ENCODE results near the gene MYO15B. TPM values are rescaled to one million over a fixed set of nuclear protein-coding genes. Genes with fewer than 3 reads are reported as not detected.

MYO15B gene
- total RNA-seq, result 285 TPM

DNA sequence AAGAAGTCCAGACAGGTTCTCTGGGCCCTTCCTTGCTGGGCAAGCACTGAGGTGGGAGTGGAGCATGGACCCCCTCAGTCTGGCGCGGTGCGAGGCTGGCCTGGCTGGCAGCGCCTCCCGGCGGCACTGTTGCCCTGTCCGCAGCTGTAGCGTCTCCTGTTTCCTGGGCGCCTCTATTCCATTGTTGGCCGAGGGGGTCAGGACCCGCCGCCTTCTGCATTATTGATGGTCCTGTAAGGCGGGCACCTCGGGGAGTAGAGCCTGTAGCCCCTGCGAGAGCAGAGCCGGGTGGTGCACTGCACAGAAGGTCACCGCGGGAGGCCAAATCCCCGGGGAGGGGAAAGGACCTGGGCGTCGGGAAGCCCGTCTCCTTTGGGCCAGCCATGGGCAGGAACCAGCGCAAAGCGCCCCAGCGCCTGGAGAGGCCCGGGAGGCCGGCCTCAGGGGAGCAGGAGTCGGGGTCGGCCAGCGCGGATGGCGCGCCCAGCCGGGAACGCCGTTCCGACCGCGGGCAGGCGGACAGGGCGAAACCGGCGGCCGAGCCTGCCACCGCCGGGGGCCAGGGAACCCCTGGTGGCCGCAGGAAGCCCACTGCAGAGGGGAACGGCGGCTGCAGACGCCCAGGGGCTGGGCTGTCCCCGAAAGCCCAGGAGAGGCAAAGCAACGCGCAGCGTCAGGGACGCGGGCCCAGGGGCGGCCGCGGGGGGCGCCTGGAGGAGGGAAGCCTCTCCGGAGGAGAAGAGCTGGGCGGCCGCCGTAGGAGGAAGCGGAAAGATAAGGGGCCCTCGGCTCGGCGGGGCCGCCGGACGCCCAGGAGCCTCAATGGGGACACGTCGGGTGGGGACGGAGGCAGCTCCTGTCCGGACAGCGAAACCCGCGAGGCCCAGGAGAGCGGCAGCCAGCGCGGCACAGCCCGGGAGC, at the start of gene MYO15B:
TSS of gene MYO15B (plus strand) at position 126 of the 921 bp plus-strand sequence. CDS start at position 384, 258 bp downstream.
- no peaks in the 10 kb centered on the region for H3K36me3 ChIP-seq
- peak in 1 of 2 donors; percentile 79 for DNase-seq (ENCODE audit: low spot score in 2 of 2)
- peak within 1 kb of the TSS; percentile 71 to 79 for H3K4me3 ChIP-seq
- H3K4me1 ChIP-seq, result no peaks in the 10 kb centered on the region
- no peaks in the 10 kb centered on the region for H3K27me3 ChIP-seq
- TF ChIP-seq CTCF (IDR thresholded peaks at IDR 0.05), result peak; percentile 21 to 50 (median 34)
- H3K9me3 ChIP-seq, result no peaks in the 10 kb centered on the region
- intact Hi-C loops (cut with DNase I), result no loop called here
- H3K27ac ChIP-seq, result peak within 1 kb of the TSS; percentile 86 to 87

DNA sequence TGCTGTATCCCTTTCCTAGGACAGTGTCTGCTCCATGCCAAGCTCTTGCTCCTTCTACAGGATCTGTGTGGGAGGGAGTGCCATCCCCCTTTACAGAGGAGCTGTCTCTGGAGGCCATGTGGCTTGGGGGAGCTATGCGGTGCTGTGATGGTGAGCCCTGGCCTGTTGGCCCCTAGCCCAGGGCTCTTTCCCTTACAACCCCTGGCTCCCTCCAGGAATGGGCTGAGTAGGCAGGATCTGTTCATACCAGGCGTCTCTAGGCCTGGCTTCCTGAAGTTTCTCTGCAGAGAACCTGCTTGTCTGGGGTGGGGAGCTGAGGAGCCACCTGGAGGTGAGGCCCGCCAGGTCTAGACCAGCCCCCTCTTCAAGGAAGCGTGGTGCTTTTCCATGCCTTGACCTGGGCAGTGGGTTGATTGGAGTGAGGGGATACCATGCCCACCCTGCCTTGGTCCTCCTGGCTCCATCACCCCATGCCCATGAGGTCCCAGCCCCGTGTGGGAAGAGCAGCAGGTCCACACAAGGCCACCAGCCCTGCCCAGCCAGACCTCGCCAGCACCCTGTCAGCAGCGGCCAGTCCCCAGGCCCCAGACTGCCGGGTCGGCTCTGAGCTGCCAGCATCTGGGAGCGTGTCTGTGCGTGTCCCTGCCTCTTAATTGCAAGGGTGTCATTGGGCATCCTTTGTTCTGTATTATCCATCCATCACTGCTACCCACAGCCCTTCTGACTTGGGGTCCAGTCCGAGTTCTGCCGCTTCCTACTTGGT, 47.5 kb upstream of the MYO15B start:
- intact Hi-C loops (cut with DNase I), result no loop called here
- Histone ChIP-seq H3K4me1 (no peaks in the 10 kb centered on the region), H3K27me3 (no peaks in the 10 kb centered on the region), H3K27ac (no peak overlapping the region), H3K9me3 (no peaks in the 10 kb centered on the region), H3K36me3 (no peaks in the 10 kb centered on the region), H3K4me3 (no peak overlapping the region)
- no peak for TF ChIP-seq CTCF (IDR thresholded peaks at IDR 0.05)
- DNase-seq (ENCODE audit: low spot score in 2 of 2), result no peak

DNA sequence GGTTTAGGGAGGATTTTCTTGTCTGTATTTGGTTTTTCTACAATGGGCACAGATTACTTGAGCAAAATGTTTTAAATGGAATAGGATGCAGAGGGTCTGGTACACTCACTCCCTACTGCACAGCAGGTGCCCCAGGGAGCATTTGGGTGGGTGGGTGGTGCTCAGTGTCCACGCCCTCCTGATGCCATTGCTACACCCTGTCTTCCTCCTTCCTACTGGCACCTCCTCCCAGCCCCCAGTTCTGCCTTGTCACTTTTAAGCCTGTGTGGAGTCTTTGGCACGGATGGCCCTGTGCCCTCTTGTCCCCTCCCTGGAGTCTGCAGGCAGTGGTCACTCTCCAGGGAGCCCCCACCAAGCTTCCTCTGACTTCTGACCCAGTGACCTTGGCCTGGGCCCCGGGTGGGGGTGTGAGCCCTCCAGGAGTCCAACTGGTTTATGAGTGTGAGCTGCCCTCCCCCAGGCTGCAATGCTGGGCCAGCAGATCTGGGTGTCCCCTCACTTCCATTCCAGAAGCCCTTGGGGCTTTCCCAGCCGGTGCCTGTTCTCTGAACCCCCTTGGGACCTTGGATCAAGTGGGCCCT, 46.6 kb upstream of the MYO15B start:
- intact Hi-C loops (cut with DNase I), result no loop called here
- no peaks in the 10 kb centered on the region for H3K36me3 ChIP-seq
- no peaks in the 10 kb centered on the region for H3K27me3 ChIP-seq
- TF ChIP-seq CTCF (IDR thresholded peaks at IDR 0.05), result no peak
- H3K27ac ChIP-seq, result no peak overlapping the region
- H3K4me1 ChIP-seq, result no peaks in the 10 kb centered on the region
- no peaks in the 10 kb centered on the region for H3K9me3 ChIP-seq
- DNase-seq (ENCODE audit: low spot score in 2 of 2), result no peak
- H3K4me3 ChIP-seq, result no peak overlapping the region

DNA sequence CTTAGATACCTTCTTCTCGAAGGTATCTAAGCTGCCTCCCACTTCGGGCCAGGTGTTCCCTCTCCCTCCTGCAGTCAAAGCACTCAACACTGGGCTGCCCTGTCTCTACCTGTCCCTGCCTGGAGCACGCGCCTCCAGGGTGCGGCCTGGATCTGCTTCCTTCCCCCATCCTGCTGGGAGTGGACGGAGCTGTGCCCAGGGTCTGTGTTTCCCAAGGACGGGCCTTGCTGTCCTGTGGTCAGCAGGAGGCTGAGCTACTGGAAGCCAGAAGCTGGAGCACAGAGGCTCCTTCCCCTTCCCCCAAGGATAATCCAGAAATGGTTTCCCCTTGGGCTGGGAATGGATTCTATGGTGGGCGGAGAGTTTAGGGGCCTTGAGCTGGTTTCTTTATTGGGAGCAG, 45.4 kb upstream of the MYO15B start:
- Histone ChIP-seq H3K27me3 (no peaks in the 10 kb centered on the region), H3K36me3 (no peaks in the 10 kb centered on the region), H3K4me3 (no peak overlapping the region), H3K9me3 (no peaks in the 10 kb centered on the region), H3K27ac (no peak overlapping the region), H3K4me1 (no peaks in the 10 kb centered on the region)
- TF ChIP-seq CTCF (IDR thresholded peaks at IDR 0.05), result no peak
- no peak for DNase-seq (ENCODE audit: low spot score in 2 of 2)
- intact Hi-C loops (cut with DNase I), result no loop called here

DNA sequence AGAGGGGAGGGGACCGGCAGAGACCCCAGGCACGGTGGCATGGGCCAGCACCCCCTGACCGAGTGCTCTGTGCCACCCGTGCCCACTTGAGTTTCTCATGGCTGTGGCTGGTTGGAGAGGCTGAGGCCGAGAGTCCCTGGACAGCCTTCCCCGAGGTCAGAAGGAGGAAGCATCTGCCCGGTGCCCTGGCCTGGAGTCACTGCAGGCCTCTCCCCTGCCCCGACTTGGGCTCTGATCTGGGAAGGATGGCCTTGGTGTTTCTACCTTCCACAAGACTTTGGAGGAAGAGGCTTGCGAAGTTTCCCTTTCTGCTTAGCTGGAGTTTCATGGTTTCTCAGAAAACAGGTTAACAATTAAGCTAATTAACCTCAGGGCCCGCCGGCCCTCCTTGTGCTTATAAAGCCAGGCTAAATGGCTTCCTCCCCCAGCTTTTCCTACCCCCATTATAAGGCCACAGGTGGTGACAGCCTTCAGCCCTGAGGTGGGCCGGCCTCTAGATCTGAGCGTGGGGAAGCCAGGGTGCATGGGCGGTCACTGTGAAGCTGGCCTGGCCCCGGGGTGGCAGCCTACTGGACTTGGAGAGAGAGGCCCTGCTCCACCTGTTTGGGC, 44.8 kb upstream of the MYO15B start:
- Histone ChIP-seq H3K36me3 (no peaks in the 10 kb centered on the region), H3K4me1 (no peaks in the 10 kb centered on the region), H3K27me3 (no peaks in the 10 kb centered on the region), H3K4me3 (no peak overlapping the region), H3K9me3 (no peaks in the 10 kb centered on the region), H3K27ac (no peak overlapping the region)
- no peak for TF ChIP-seq CTCF (IDR thresholded peaks at IDR 0.05)
- no peak for DNase-seq (ENCODE audit: low spot score in 2 of 2)
- intact Hi-C loops (cut with DNase I), result no loop called here
